GM12872 (cell line): ENCODE data around the gene SH3RF1.

Source experiments
- CTCF ChIP-seq: IDR thresholded peaks from 3 replicates; pipeline ENCODE4 v1.5.1; 2011; ENCODE audit warnings: low read depth, mild to moderate bottlenecking, low read length, moderate library complexity; ENCODE audit not compliant: insufficient read depth

Gene SH3RF1

DNA sequence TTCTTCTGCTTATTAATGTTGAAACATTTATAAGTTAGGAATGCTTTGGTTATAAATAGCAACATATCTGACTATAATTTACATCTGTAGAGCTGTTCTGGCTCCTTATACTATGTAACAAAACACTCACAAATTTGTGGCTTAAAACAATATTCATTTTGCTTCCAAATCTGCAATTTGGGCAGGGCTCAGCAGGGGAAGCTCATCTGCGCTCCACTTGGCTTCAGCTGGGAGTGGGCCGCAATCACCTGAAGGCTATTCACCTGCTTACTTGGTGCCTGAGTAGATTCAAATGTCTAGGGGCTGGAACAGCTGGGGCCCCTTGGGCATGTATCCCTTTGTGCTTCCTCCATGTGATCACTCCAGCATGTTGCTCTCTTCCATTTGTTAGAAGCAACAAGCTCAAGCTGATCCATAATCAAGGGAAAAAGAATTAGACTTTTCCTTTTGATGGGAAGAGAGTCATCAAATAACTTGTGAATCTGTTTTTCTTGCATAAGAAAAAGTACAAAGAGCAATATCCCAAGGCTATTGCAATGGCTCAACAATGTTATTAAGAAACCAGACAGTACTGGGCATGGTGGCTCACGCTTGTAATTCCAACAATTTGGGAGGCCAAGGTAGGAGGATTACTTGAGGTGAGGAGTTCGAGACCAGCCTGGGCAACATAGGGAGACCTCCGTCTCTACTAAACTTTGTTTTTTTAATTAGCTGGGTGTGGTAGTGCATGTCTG is 225.9 kb downstream of the SH3RF1 start:
- TF ChIP-seq CTCF: no peak
